GM12878 (cell line): ENCODE measurements around the gene IBTK. TPM values are rescaled to one million over a fixed set of nuclear protein-coding genes. Genes with fewer than 3 reads are reported as not detected.

Experiments
- ATAC-seq: fragments of 200-7000 bp; cut with Tn5 transposase; 3 replicates; pipeline ENCODE4 v1.9.1; 2020; ENCODE audit warnings: mild to moderate bottlenecking, moderate library complexity
- BruUV-seq: library from RNA; stranded (reverse); fragments of 400-500 nt; replicated peaks from 2 replicates; lab custom pipeline; 2021; lab: Mats Ljungman, UMichigan
- CTCF ChIA-PET: fragments of 300-600 bp; sonication (Branson Sonifier 250); formaldehyde crosslinking; extraction: SDS; loops from one replicate; lab custom pipeline; 2021; ENCODE audit warnings: inconsistent platforms; lab: Yijun Ruan, JAX
- POLR2A ChIA-PET: fragments of 350-600 bp; formaldehyde crosslinking; extraction: SDS; loops from one replicate; lab custom pipeline; 2021; ENCODE audit warnings: inconsistent platforms; lab: Charles Lee
- RAD21 ChIA-PET: fragments of 300-600 bp; sonication (Branson Sonifier 250); formaldehyde crosslinking; loops from one replicate; lab custom pipeline; 2023; ENCODE audit warnings: antibody characterized with exemption; ENCODE audit not compliant: unreplicated experiment; lab: Charles Lee
- SMC1A ChIA-PET: fragments of 300-600 bp; sonication (Branson Sonifier 250); formaldehyde crosslinking; loops from one replicate; lab custom pipeline; 2023; ENCODE audit not compliant: unreplicated experiment, uncharacterized antibody; lab: Charles Lee
- DNase-seq: peaks from one replicate; pipeline ENCODE4 v3.0.0-alpha.2; 2011; ENCODE audit warnings: low read depth, low spot score
- FAIRE-seq: peaks from 3 replicates; lab custom pipeline; 2011; peaks lifted over from hg19 to GRCh38; lab: Jason Lieb, UNC
- H2AFZ ChIP-seq: 2 replicates; pipeline ENCODE4 v1.6.0; 2011; ENCODE audit warnings: low read depth, low read length, control low read depth; ENCODE audit not compliant: control insufficient read depth
- H3K27ac ChIP-seq: 2 replicates; pipeline ENCODE4 v1.5.1; 2011; ENCODE audit warnings: control low read depth; ENCODE audit not compliant: control insufficient read depth, insufficient read depth
- H3K27me3 ChIP-seq, 2 experiments: replicated peaks in 1 of 2; 2 replicates each; pipeline versions ENCODE4 v1.6.0 to v1.6.1; 2011; ENCODE audit warnings: low read length in 1 of 2; ENCODE audit not compliant: control insufficient read depth in 2 of 2, insufficient read depth in 2 of 2
- H3K36me3 ChIP-seq, 2 experiments: 2 replicates each; pipeline ENCODE4 v1.5.1; 2011; ENCODE audit warnings: low read length in 1 of 2; ENCODE audit not compliant: control insufficient read depth in 2 of 2, insufficient read depth in 2 of 2
- H3K4me1 ChIP-seq: 2 replicates; pipeline ENCODE4 v1.6.1; 2011; ENCODE audit warnings: mild to moderate bottlenecking, low read length, moderate library complexity, mixed read lengths; ENCODE audit not compliant: control insufficient read depth, insufficient read depth
- H3K4me2 ChIP-seq: 2 replicates; pipeline ENCODE4 v1.6.0; 2011; ENCODE audit warnings: control low read depth; ENCODE audit not compliant: control insufficient read depth, insufficient read depth
- H3K4me3 ChIP-seq: fragments of 200-600 bp; sonication (generic); 2 replicates; pipeline ENCODE4 v1.5.1; 2016
- H3K79me2 ChIP-seq: 2 replicates; pipeline ENCODE4 v1.6.0; 2011; ENCODE audit warnings: low read length; ENCODE audit not compliant: control insufficient read depth, insufficient read depth
- H3K9ac ChIP-seq: 2 replicates; pipeline ENCODE4 v1.8.0; 2011; ENCODE audit warnings: low read length, control low read depth, mixed read lengths; ENCODE audit not compliant: control insufficient read depth, insufficient read depth
- H3K9me3 ChIP-seq: replicated peaks from 3 replicates; pipeline ENCODE4 v1.5.1; 2011; ENCODE audit warnings: mild to moderate bottlenecking, low read length; ENCODE audit not compliant: control insufficient read depth, insufficient read depth
- H4K20me1 ChIP-seq: 2 replicates; pipeline ENCODE4 v1.6.0; 2011; ENCODE audit not compliant: control insufficient read depth, insufficient read depth
- BHLHE40 ChIP-seq, 2 experiments: fragments of 450-650 bp in 1 of 2; IDR thresholded peaks; 2 replicates each; pipeline ENCODE4 v1.6.1; 2011 to 2017; ENCODE audit warnings: low read depth in 2 of 2, borderline replicate concordance in 1 of 2, improper control_type of control experiment in 1 of 2, low read length in 1 of 2, mild to moderate bottlenecking in 1 of 2
- CBX3 ChIP-seq: fragments of 200-600 bp; sonication (generic); IDR thresholded peaks from 2 replicates; pipeline ENCODE4 v1.6.1; 2016; ENCODE audit warnings: low read depth, borderline replicate concordance
- ETV6 ChIP-seq, 2 experiments: fragments of 450-650 bp in 1 of 2; IDR thresholded peaks in 1 of 2; conservative IDR thresholded peaks in 1 of 2; 2 replicates each; pipeline ENCODE4 v1.6.1; 2014; ENCODE audit warnings: antibody characterized with exemption in 1 of 2, borderline replicate concordance in 1 of 2, low read depth in 1 of 2, mild to moderate bottlenecking in 1 of 2, moderate library complexity in 1 of 2
- HCFC1 ChIP-seq: fragments of 150-350 bp; IDR thresholded peaks from 2 replicates; pipeline ENCODE4 v1.6.1; 2014; ENCODE audit warnings: low read length
- HDAC2 ChIP-seq: fragments of 200-600 bp; sonication (generic); IDR thresholded peaks from 2 replicates; pipeline ENCODE4 v1.6.1; 2017
- KAT2A ChIP-seq: conservative IDR thresholded peaks from 2 replicates; pipeline ENCODE4 v1.6.1; 2011; ENCODE audit warnings: low read depth, low read length; ENCODE audit not compliant: control insufficient read depth
- MTA3 ChIP-seq: IDR thresholded peaks from 2 replicates; pipeline ENCODE4 v1.6.1; 2012; ENCODE audit warnings: low read length, inconsistent platforms, borderline replicate concordance
- NFXL1 ChIP-seq: fragments of 450-650 bp; IDR thresholded peaks from 2 replicates; pipeline ENCODE4 v1.6.1; 2017; ENCODE audit warnings: antibody characterized with exemption, mild to moderate bottlenecking, borderline replicate concordance
- RAD51 ChIP-seq: fragments of 450-650 bp; IDR thresholded peaks from 2 replicates; pipeline ENCODE4 v1.6.1; 2016; ENCODE audit warnings: moderate library complexity, mild to moderate bottlenecking, inconsistent platforms
- RBBP5 ChIP-seq: fragments of 200-600 bp; sonication (generic); conservative IDR thresholded peaks from 2 replicates; pipeline ENCODE4 v1.6.1; 2016
- SIX5 ChIP-seq: IDR thresholded peaks from 2 replicates; pipeline ENCODE4 v1.6.1; 2011; ENCODE audit warnings: mild to moderate bottlenecking, low read depth, low read length, moderate library complexity; ENCODE audit not compliant: severe bottlenecking
- SUZ12 ChIP-seq: fragments of 200-600 bp; sonication (generic); IDR thresholded peaks from one replicate; pipeline ENCODE4 v1.6.1; 2018; ENCODE audit warnings: antibody characterized with exemption, mild to moderate bottlenecking; ENCODE audit not compliant: unreplicated experiment
- ZNF24 ChIP-seq: fragments of 450-650 bp; IDR thresholded peaks from 2 replicates; pipeline ENCODE4 v1.6.1; 2017; ENCODE audit warnings: antibody characterized with exemption, mild to moderate bottlenecking
- ZNF384 ChIP-seq: IDR thresholded peaks from 2 replicates; pipeline ENCODE4 v1.6.1; 2012; ENCODE audit warnings: low read depth, mild to moderate bottlenecking, low read length, improper control_type of control experiment, borderline replicate concordance
- ZZZ3 ChIP-seq: IDR thresholded peaks from 2 replicates; pipeline ENCODE4 v1.6.1; 2011; ENCODE audit warnings: low read depth; ENCODE audit not compliant: control insufficient read depth, insufficient read length
- WGBS: methylation state at CpG from one replicate; pipeline ENCODE4 v1.1.6; 2016; ENCODE audit warnings: low lambda C conversion rate; ENCODE audit not compliant: insufficient replicate concordance, insufficient coverage; ENCODE audit errors: missing lambda C conversion rate; 5-methylcytosine and 5-hydroxymethylcytosine counted together
- in situ Hi-C: fragments of 300-500 bp; cut with MboI; formaldehyde crosslinking; loops from 9 replicates; pipeline ENCODE4 v1.14.3; 2018; ENCODE audit warnings: mixed read lengths
- intact Hi-C: fragments of 100-400 bp; cut with micrococcal nuclease; formaldehyde crosslinking; loops from one replicate; pipeline ENCODE4 v1.14.2; 2022; ENCODE audit not compliant: unreplicated experiment
- polyA plus RNA-seq, 11 experiments: library from polyadenylated mRNA; depleted of rRNA in 4 of 11; unstranded in 6 of 11; stranded (reverse) in 5 of 11; fragments of >200 nt; fragmentation: Nextera tagmentation in 4 of 11; fragmentation: Illumina TruSeq in 1 of 11; extraction: Ambion mirVana in 4 of 11; extraction: Trizol in 1 of 11; gene quantifications; 1 replicate in 1 of 11; 2 replicates in 10 of 11; pipeline versions ENCODE4 v1.2.1 to v1.2.3, GENCODE V29; 2011 to 2016; ENCODE audit warnings: inconsistent platforms in 2 of 11, missing spikeins in 2 of 11, low read depth in 1 of 11
- total RNA-seq, 4 experiments: library from RNA; depleted of rRNA in 3 of 4; stranded (reverse); fragments of >200 nt in 3 of 4; fragmentation: Illumina TruSeq in 1 of 4; extraction: Trizol in 1 of 4; gene quantifications; 2 replicates each; pipeline versions ENCODE4 v1.2.1 to v1.2.3, GENCODE V29; 2013 to 2021
- TF ChIP-seq, protein P1 (sequence below), 3 experiments: IDR thresholded peaks in 2 of 3; conservative IDR thresholded peaks in 1 of 3; 2 replicates each; pipeline ENCODE4 v1.5.1; 2011; ENCODE audit warnings: low read depth in 3 of 3, low read length in 3 of 3, mild to moderate bottlenecking in 3 of 3, control low read depth in 2 of 3, moderate library complexity in 2 of 3, inconsistent platforms in 1 of 3, mixed read lengths in 1 of 3; ENCODE audit not compliant: control insufficient read depth in 2 of 3, insufficient read depth in 1 of 3; ENCODE audit errors: extremely low read depth in 1 of 3
- TF ChIP-seq, protein P2 (sequence below): fragments of 450-650 bp; IDR thresholded peaks from 2 replicates; pipeline ENCODE4 v1.6.1; 2018; ENCODE audit warnings: mild to moderate bottlenecking, low read depth, moderate library complexity; ENCODE audit not compliant: partially characterized antibody
- TF ChIP-seq, protein P3 (sequence below): IDR thresholded peaks from 2 replicates; pipeline ENCODE4 v1.6.1; 2011; ENCODE audit warnings: low read depth, low read length, improper control_type of control experiment, borderline replicate concordance
- TF ChIP-seq, protein P4 (sequence below): IDR thresholded peaks from 2 replicates; pipeline ENCODE4 v1.6.1; 2012; ENCODE audit warnings: low read depth, low read length, improper control_type of control experiment

Gene IBTK
- total and polyA plus RNA-seq, 10 of the 15 experiments (the other 5 are each of a cell fraction or from before 2014, with no cell fraction given): 12.0 to 32.1 (median 20.9) TPM

DNA sequence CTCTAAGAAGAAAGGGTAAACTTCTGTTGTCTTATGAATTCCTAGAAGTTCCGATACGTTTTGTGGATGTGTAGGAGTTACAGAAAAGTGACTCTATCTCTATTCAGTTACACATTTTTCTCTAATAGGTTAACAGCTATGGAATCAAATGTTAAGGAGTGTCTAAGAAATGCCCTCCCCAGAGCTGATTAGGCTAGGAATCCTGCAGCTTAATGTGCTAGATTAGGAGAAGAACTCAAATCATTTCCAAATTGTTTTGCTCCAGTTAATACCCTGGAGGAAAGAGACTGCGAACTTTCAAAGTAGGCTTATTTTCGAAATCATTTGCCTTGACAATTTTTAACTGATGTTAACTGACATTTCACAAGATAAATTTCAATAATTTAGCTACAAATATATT lies 51.9 kb downstream of the IBTK start:
- ChIA-PET SMC1A (interaction anchor here (1.0 to 2.5 kb wide), 2 partner anchors 10 to 12 kb away, joined by 3 to 13 read pairs; no protein-coding TSS in a partner anchor), RAD21 (no interaction called here), CTCF (interaction anchor here (0.8 kb wide), 1 partner anchor 858 kb away, joined by 4 read pairs; no protein-coding TSS in a partner anchor), POLR2A (no interaction called here)
- TF ChIP-seq, protein P1, sequence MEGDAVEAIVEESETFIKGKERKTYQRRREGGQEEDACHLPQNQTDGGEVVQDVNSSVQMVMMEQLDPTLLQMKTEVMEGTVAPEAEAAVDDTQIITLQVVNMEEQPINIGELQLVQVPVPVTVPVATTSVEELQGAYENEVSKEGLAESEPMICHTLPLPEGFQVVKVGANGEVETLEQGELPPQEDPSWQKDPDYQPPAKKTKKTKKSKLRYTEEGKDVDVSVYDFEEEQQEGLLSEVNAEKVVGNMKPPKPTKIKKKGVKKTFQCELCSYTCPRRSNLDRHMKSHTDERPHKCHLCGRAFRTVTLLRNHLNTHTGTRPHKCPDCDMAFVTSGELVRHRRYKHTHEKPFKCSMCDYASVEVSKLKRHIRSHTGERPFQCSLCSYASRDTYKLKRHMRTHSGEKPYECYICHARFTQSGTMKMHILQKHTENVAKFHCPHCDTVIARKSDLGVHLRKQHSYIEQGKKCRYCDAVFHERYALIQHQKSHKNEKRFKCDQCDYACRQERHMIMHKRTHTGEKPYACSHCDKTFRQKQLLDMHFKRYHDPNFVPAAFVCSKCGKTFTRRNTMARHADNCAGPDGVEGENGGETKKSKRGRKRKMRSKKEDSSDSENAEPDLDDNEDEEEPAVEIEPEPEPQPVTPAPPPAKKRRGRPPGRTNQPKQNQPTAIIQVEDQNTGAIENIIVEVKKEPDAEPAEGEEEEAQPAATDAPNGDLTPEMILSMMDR (IDR thresholded peaks at IDR 0.05 in 2 of 3, conservative IDR thresholded peaks at IDR 0.05 in 1 of 3; ENCODE audit: control insufficient read depth in 2 of 3, extremely low read depth in 1 of 3, insufficient read depth in 1 of 3, low read depth in 3 of 3, low read length in 3 of 3): no peak
- TF ChIP-seq ZNF24 (no peak), BHLHE40 (IDR thresholded peaks at IDR 0.05; ENCODE audit: borderline replicate concordance in 1 of 2, low read depth in 2 of 2, low read length in 1 of 2) (no peak), ETV6 (conservative IDR thresholded peaks at IDR 0.05 in 1 of 2, IDR thresholded peaks at IDR 0.05 in 1 of 2; ENCODE audit: borderline replicate concordance in 1 of 2, low read depth in 1 of 2) (no peak), NFXL1 (no peak), SIX5 (no peak), ZNF384 (no peak), CBX3 (no peak), HDAC2 (no peak), SUZ12 (no peak), ZZZ3 (no peak), RBBP5 (no peak), HCFC1 (no peak), MTA3 (no peak), RAD51 (no peak), KAT2A (no peak)
- TF ChIP-seq, protein P2, sequence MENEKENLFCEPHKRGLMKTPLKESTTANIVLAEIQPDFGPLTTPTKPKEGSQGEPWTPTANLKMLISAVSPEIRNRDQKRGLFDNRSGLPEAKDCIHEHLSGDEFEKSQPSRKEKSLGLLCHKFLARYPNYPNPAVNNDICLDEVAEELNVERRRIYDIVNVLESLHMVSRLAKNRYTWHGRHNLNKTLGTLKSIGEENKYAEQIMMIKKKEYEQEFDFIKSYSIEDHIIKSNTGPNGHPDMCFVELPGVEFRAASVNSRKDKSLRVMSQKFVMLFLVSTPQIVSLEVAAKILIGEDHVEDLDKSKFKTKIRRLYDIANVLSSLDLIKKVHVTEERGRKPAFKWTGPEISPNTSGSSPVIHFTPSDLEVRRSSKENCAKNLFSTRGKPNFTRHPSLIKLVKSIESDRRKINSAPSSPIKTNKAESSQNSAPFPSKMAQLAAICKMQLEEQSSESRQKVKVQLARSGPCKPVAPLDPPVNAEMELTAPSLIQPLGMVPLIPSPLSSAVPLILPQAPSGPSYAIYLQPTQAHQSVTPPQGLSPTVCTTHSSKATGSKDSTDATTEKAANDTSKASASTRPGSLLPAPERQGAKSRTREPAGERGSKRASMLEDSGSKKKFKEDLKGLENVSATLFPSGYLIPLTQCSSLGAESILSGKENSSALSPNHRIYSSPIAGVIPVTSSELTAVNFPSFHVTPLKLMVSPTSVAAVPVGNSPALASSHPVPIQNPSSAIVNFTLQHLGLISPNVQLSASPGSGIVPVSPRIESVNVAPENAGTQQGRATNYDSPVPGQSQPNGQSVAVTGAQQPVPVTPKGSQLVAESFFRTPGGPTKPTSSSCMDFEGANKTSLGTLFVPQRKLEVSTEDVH: no peak
- TF ChIP-seq, protein P3, sequence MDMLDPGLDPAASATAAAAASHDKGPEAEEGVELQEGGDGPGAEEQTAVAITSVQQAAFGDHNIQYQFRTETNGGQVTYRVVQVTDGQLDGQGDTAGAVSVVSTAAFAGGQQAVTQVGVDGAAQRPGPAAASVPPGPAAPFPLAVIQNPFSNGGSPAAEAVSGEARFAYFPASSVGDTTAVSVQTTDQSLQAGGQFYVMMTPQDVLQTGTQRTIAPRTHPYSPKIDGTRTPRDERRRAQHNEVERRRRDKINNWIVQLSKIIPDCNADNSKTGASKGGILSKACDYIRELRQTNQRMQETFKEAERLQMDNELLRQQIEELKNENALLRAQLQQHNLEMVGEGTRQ: no peak
- TF ChIP-seq, protein P4, sequence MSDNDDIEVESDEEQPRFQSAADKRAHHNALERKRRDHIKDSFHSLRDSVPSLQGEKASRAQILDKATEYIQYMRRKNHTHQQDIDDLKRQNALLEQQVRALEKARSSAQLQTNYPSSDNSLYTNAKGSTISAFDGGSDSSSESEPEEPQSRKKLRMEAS: no peak
- peaks cover 0 to 23% of the 10 kb centered on the region in 2 experiments; a peak in 2 of 4 replicates for H3K36me3 ChIP-seq
- ATAC-seq (no peak), FAIRE-seq (no peak), DNase-seq (no peak)
- no peaks in the 10 kb centered on the region for H3K9me3 ChIP-seq
- no peak overlapping the region for H3K4me3 ChIP-seq
- no peak overlapping the region for H3K4me2 ChIP-seq
- H3K27me3 ChIP-seq: no peaks in the 10 kb centered on the region
- no peak overlapping the region for H3K9ac ChIP-seq
- no peak overlapping the region for H3K27ac ChIP-seq
- no peak overlapping the region for H2AFZ ChIP-seq
- WGBS: 98% methylated on average over 4 of the region's 4 CpGs
- H3K4me1 ChIP-seq: no peaks in the 10 kb centered on the region
- in situ Hi-C loops: no loop called here
- BruUV-seq: no TSS peak
- intact Hi-C loops: no loop called here
- no peaks in the 10 kb centered on the region for H4K20me1 ChIP-seq
- H3K79me2 ChIP-seq: no peaks in the 10 kb centered on the region
